Kasumi-1 (cell line): ENCODE results near the gene GSG1L.
A peak's percentile ranks its signal among the peaks of the same experiment; 100 is the strongest.

Source experiments
- DNase-seq, 2 experiments: peaks; one replicate each; lab custom pipeline; 2025; lab: John Stamatoyannopoulos, UW

GSG1L gene

DNA sequence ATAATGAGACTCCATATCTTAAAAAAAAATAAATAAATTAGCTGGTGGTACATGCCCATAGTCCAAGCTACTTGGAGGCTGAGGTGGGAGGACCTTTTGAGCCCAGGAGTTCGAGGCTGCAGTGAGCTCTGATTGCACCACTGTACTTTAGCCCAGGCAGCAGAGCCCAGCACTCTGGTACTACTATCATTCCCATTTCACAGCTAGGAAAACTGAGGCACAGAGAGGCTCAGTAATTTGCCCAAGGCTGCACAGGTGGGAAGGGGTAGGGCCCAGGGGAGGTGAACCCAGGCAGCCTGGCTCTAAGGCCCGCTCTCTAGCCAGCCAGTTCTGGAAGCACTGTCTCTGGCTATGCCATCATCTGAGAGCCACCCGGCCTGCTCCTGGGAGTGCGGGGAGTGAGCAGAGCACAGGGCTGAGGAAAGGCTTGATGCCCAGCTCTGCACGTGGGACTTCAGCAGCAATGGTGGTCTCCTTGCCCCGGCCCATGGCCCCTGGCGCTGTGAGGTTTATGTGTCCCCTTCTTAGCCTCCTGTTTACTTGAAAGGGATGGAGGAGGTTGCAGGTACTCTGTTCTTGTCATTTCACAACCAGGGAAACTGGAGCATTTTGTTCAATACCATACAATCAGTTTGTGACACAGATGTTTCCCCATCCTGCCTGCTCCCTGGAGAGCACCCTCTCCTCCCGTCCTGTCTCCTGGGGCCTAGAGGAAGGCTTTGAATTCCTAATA, 291.3 kb downstream of the GSG1L start:
- DNase-seq: no peak

- no peak for DNase-seq
These were observed 292.2 kb downstream of the GSG1L start for GRCh38 chr16:27771201-27771910.

DNA sequence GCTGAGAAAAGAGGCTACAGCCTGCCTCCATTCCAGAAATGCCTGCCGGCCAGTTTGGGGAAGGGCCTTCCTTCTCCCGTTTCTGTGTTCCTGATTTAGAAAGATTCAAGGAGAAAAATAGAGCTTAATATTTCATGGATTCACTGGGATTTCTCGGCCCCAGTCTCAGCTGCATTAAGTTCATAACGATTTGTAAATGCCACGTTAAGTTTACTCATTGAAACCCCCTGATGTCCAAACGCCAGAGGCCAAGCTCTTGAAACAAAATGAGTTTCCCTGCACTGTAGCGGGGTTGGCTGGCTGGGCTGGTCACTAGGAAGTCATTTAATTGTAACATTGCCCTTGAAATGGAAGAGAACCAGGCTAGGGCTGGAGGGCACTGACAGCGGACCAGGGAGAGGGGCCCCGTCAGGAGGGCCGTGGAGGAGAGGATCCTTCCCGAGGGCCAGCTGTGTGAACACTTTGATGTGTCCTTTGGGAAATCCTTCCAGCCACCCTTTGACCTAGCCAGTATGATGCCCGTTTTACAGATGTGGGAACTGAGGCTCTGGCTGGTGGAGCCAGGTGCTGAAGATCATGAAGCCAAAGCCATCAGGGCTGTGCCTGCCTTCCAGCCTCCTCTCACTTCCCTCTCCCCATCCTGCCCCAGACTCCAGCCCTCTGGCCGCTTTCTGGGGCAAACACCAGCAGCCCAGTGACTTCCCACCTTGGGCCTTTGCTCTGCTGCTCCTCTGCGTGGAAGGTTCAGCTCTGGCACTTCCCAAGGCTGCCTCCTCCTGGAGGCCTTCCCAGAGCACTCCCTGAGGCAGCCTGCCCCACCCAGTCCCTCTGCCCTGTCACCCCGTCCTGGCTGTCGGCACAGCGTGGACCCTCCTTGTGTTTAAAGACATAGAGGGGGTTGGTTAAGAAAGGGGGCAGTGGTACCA, 293.0 kb downstream of the GSG1L start:
- no peak for DNase-seq

GRCh38 chr16:27769561-27770255, 293.8 kb downstream of the GSG1L start:
- DNase-seq: no peak

- no peak for DNase-seq
These were observed 294.8 kb downstream of the GSG1L start for GRCh38 chr16:27768651-27769272.

- DNase-seq: no peak
These were observed 295.4 kb downstream of the GSG1L start for GRCh38 chr16:27767971-27768591.

DNA sequence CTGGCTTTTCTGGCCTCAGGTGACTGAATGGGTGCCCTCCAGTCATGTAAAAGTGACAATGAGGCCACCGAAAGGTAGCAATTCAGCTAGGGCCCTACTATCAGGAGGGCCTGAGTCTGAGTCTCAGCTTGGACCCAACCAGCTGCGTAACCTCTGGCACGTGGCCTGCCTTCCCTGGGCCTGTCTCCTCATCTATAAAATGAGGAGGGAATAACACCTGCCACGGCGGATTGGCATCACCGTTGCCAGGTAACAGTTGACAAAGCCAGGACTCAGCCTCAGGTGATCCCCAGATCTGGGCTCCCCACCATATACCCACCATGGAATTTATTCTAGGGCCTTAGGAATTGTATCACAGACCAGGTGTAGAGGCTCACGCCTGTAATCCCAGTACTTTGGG, 296.4 kb downstream of the GSG1L start:
- no peak for DNase-seq

DNA sequence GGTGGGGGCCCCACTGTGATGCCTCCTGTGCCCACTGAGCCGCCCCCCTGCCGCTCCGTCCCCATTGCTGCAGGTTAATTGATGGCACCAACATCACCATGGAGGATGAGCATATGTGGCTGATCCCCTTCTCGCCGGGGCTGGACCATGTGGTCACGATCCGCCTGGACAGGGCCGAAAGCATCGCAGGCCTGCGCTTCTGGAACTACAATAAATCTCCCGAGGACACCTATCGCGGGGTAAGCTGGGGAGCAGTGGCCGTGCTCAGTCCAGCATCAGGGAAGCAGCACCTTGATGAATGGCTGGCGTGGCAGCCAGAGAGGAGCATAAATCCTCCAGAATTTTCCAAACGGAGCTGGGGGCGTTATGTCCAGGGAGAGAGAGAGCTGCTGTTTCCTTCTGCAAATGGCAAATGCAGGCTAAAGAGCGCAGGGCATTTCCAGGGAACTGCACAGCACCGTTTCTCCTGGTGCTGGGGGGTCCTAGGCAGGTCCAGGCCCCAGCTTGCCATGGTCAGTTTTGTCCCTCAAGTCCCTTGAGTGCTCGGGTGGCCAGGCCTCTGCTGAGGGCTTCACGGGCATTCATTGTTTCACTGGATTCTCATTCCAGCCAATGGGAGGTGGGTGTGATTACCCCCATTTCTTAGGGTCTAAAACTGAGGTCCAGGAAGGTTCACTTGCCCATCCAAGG, 297.1 kb downstream of the GSG1L start:
- no peak for DNase-seq

DNA sequence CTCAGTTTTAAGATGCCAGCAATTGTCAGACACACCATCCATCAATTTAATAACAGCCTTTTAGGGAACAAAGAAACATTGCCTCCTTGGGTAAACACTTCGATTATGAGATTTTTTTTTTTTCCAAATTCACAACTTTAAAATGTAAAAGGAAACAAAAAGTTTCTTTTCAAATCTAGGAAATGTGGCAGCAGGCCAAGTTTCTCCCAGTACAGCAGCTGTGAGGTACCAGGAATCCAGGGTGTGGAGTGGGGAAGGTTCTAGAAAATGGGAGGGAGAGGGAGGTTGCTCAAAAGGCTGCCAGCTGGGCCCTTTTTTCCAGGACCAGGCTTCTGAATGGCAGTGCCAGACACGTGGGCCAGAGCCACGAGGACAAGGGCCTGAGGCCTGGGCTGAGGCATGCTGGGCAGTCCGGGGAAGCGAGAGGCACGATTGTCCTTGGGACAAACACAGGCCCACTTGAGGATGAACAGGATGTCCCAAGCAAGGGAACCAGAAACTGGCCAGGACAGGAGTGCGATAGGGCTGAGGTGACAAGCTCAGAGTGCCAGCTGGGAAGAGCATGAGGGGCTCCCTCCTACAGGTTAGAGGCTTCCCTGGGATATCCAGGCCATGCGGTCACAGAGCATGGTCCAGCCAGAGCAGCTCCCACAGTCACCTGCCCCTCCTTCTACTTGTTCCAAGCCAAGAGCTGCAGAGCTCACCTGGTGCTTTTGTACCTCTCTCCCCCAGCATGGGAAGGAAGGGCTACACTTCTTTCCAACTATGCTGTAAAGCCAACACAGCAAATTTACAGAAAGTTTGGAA, 298.4 kb downstream of the GSG1L start:
- no peak for DNase-seq

- no peak for DNase-seq
These were observed 299.1 kb downstream of the GSG1L start for GRCh38 chr16:27764427-27764826.

DNA sequence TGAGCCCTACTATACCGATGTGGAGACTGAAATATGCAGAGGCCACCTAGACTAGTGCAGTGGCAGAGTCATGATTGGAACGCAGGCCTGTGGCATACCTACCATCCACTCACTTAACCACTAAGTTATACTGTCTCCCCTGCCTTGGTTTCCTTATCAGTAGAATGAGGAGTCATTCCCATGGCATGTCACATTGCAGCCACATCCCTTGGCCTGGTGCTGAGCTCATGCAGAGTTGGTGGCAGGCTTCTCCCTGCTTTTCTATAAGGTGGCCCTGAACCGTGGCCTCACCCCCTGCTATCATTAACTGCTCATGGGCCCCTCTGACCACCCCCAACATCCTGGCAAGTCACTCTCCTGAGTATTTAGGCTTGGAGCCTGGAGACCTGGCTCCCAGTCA, 301.1 kb downstream of the GSG1L start:
- DNase-seq: no peak

GRCh38 chr16:27761816-27762215, 301.7 kb downstream of the GSG1L start:
- DNase-seq: no peak

DNA sequence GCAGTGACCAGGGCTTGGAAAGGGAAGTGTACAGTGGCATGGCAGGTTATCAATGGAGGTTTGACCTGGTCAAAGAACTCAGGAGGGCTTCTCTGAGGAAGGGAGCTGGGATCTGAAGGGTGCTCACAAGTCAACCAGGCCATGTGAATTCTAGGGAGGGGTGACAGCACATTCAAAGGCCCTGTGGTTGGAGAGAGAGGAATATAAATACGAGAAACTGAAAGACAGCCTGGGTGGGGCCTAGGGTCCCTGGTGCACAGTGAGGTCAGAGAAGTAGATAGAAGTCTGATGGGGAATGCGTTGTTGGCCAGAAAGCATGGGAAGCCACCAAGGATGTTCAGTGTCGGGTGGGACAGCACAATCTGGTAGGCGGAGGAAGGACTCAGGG, 302.7 kb downstream of the GSG1L start:
- no peak for DNase-seq

DNA sequence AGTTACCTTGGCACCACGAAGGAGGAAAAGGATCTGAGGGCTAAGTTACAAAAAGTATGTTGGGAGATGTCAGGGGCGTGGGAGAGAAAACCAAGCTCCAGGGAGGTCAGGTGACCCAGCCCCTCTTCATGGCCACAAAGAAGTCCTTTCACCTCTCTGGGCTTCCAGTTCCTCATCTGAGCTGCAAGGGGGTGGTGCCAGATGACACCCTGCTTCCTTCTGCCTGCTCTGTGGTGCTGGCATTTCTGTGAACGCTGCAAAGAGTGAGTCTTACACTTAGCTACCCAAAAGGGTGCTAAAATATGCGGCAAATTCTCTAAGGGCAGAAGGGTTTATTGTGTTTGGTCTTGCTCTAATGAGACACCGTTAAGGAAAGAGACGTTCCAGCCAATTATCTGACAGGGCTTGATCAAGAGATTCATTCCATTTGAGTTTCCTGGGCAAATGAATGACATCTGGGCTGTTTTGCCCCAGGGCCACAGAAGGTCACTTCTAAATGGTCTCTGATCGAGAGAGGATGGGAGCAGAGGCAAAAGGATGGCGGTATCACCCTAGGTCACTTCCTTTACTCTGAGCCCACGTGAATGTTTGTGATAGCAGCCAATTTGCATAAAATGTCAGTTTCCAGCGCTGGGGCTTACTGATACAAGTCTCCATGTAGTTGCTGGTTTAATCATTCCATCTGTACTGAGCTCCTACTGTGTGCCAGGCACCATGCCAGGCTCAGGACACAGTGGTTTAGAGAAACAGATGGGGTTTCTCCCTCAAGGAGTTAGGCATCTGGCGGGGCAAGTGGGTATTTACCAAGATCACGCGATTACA, 303.3 kb downstream of the GSG1L start:
- peak; percentile 51 for DNase-seq

DNA sequence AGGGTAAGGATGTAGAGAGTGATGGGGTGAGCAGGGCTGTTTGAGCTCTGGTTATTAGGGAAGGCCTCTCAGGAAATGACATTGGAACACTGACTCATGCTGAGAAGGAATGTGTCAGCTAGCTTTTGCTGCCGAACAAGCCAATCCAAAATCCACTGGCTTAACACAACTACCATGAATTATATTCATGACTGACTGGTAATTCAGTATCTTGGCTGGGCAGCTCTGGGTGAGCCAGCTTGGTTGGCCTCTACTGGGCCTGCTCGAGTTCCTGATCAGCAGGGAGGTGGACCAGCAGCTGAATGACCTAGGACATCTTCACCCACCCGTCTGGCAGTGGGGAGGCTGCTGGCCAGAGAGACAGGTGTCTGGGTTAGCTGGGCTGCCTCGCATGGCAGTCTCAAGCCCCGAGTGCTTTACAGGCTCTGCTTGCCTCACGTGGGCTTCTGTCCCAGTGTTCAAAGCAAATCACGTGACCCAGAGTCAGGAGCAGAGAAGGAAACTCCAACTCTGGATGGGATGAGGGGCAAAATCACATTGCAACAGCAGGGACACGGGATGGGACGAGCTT, 304.1 kb downstream of the GSG1L start:
- DNase-seq: no peak

DNA sequence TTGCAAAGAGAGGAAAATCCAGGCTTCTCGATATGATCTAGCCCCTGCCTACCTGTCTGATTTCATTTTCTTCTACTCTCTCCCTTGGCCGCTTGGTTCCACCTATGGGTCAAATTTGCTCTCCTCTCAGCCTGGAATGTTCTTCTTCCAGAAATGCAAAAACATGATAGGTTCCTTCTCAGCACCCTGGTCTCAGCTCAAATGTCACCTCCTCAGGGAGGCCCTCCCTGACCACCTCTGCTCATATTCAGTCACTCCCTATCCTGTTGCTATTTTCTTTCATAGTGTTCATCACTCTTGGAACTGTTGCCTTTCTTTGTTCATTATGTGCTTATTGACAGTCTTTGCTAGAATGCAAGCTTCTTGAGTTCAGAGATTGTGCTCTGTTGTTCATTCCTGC, 305.0 kb downstream of the GSG1L start:
- no peak for DNase-seq

GRCh38 chr16:27756206-27756970, 307.1 kb downstream of the GSG1L start:
- peak; percentile 10 to 18 for DNase-seq
